ENCODE data around the gene ZWILCH.

The ZWILCH gene

DNA sequence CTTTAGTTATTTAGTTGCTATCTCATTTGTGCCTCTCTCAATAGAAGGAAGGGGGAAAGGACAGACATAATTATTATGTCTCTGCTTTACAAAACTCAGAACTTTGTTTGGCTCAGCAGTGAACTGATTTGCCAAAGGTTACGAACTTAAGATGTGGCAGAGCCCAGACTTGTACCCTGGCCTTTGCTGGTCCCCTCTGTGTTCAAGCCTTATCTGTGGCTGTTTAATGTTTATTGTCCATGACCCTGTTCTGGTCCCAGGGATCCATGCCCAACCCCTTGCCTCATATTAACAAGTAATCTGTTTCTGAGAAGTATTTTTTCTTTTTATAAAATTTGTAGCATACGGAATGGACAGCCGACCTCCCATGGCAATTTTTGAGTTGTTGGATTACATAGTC, 18.2 kb upstream of the ZWILCH start:
- peaks cover 47% of the 10 kb centered on the region for H3K36me3 ChIP-seq
- no peak overlapping the region for H3K27ac ChIP-seq
- TF ChIP-seq, protein P1, sequence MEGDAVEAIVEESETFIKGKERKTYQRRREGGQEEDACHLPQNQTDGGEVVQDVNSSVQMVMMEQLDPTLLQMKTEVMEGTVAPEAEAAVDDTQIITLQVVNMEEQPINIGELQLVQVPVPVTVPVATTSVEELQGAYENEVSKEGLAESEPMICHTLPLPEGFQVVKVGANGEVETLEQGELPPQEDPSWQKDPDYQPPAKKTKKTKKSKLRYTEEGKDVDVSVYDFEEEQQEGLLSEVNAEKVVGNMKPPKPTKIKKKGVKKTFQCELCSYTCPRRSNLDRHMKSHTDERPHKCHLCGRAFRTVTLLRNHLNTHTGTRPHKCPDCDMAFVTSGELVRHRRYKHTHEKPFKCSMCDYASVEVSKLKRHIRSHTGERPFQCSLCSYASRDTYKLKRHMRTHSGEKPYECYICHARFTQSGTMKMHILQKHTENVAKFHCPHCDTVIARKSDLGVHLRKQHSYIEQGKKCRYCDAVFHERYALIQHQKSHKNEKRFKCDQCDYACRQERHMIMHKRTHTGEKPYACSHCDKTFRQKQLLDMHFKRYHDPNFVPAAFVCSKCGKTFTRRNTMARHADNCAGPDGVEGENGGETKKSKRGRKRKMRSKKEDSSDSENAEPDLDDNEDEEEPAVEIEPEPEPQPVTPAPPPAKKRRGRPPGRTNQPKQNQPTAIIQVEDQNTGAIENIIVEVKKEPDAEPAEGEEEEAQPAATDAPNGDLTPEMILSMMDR (IDR thresholded peaks at IDR 0.05; ENCODE audit: low read depth, low read length) = no peak
- H3K4me3 ChIP-seq (ENCODE audit: low read depth, low read length) = no peak overlapping the region
- no peaks in the 10 kb centered on the region for H3K27me3 ChIP-seq (ENCODE audit: insufficient read depth, low read depth, severe bottlenecking)
- no peak for DNase-seq
- H3K9me3 ChIP-seq (ENCODE audit: severe bottlenecking) = no peaks in the 10 kb centered on the region

DNA sequence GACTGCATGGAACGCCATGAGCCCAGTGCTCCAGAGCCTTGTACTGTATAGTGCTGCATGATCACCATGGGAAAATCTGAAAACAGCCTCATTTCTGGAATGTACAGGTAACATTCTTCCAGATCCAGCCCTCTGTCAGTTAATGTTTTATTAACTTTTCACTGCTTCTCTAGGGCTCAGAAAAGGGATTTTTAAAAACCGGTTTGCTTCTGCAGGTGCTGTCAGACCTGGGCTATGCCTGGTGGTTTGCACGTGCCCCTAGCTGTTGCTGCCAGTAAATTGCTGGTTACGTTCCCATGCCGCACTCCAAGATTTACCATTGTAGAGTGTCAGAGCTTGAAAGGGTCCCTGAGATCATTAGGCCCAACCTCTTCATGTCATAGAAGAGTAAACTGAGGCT, 16.6 kb upstream of the ZWILCH start:
- DNase-seq = no peak
- Histone ChIP-seq H3K4me3 (ENCODE audit: low read depth, low read length) (no peak overlapping the region), H3K36me3 (peaks cover 48% of the 10 kb centered on the region), H3K9me3 (ENCODE audit: severe bottlenecking) (no peaks in the 10 kb centered on the region), H3K27ac (no peak overlapping the region), H3K27me3 (ENCODE audit: insufficient read depth, low read depth, severe bottlenecking) (no peaks in the 10 kb centered on the region)
- TF ChIP-seq, protein P1 (IDR thresholded peaks at IDR 0.05; ENCODE audit: low read depth, low read length) = no peak

DNA sequence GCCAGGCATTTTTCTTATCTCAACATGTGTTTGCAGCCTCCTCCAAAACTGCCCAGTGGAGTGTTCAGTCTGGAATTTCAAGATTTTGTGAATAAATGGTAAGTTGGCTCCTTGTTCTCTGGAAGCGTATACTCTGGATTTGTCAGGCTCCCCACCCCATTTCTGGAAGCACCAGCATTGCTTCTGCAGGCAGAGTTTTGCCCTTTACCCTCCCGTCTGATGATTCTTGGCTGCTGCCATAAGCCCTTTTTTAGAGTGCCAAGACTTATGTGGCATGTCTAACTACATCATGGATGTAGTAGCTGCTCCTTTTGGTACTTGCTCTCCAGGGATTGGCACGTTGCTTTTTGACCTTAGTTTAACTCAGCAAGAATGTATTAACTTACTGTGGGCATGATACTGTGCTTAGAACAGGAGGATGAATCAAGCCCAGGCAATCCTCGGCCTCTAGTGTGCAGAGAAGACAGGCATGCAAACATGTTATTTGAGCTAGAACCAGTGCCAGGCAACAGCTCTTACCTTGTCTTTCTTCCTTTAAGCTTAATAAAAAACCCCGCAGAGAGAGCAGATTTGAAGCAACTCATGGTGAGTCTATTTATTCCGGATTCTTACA, 15.8 kb upstream of the ZWILCH start:
- Histone ChIP-seq H3K9me3 (ENCODE audit: severe bottlenecking) (no peaks in the 10 kb centered on the region), H3K4me3 (ENCODE audit: low read depth, low read length) (no peak overlapping the region), H3K27me3 (ENCODE audit: insufficient read depth, low read depth, severe bottlenecking) (no peaks in the 10 kb centered on the region), H3K27ac (no peak overlapping the region), H3K36me3 (peaks cover 55% of the 10 kb centered on the region)
- TF ChIP-seq, protein P1 (IDR thresholded peaks at IDR 0.05; ENCODE audit: low read depth, low read length) = no peak
- no peak for DNase-seq

DNA sequence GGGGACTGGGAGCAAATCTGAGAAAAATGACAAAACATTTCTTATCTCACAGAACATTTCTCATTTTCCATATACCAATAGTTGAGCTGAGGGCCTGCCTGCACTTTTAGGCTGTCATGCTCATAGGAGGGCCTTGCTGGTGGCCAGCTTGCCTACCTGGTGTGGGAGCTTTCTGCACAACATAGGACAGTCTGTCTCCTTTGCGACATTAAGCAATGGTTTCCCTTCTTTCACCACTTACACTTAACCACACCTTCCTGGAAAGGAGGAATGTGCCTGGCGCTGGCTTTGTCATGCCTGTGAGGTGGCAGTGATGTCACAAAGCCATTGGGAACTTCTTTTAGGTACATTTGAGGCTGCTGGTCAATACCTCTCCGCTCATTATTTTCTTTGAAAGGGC, 13.3 kb upstream of the ZWILCH start:
- Histone ChIP-seq H3K27ac (no peak overlapping the region), H3K4me3 (ENCODE audit: low read depth, low read length) (no peak overlapping the region), H3K9me3 (ENCODE audit: severe bottlenecking) (no peaks in the 10 kb centered on the region), H3K27me3 (ENCODE audit: insufficient read depth, low read depth, severe bottlenecking) (no peaks in the 10 kb centered on the region), H3K36me3 (peaks cover 64% of the 10 kb centered on the region)
- TF ChIP-seq, protein P1 (IDR thresholded peaks at IDR 0.05; ENCODE audit: low read depth, low read length) = no peak
- no peak for DNase-seq

DNA sequence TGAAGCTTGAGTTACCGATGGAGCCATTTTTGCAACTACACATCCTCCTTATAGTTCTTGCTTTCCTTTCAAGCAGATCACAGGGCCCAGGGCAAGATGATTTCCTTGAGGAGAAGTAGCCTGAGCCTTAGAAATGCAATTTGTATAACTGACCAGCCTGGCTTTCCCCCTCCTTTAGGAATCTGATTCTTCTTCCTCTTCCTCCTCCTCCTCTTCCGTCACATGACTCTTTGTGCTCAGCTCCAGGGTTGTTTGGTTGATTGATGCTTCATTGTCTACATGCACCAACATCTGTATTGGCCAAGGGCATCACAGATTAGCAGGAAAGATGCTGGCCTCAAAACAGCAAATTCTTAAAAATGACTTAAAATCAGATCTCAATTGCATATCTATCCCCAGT, 10.9 kb upstream of the ZWILCH start:
- no peaks in the 10 kb centered on the region for H3K9me3 ChIP-seq (ENCODE audit: severe bottlenecking)
- H3K4me3 ChIP-seq (ENCODE audit: low read depth, low read length) = no peak overlapping the region
- H3K27me3 ChIP-seq (ENCODE audit: insufficient read depth, low read depth, severe bottlenecking) = no peaks in the 10 kb centered on the region
- H3K27ac ChIP-seq = no peak overlapping the region
- H3K36me3 ChIP-seq = peaks cover 66% of the 10 kb centered on the region
- DNase-seq = no peak
- TF ChIP-seq, protein P1 (IDR thresholded peaks at IDR 0.05; ENCODE audit: low read depth, low read length) = no peak

DNA sequence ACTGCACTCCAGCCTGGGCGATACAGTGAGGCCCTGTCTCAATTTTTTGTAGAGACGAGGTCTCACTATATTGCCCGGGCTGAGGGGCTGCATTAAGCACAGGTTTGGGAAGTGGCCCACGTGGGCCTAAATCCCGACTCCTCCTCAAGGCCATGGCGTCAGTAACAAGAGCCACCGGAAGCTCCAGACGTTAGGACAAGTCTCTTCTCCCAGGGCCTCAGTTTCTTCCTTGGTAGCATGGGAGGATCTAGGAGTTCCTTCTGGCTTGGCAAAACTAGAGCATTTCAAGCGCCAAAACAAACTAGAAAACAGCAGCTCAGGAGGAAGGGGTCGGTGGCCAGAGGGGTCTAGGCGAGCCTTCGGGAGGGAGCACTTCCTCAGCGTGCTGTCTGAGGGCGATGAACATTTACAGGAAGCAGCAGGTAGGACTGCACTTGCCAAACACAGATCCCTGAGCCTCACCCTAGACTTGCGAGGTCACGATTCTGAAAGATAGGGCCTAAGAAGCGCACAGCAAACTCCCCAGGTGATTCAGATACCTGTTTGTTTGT, 8.1 kb upstream of the ZWILCH start:
- H3K4me3 ChIP-seq (ENCODE audit: low read depth, low read length) = peak overlapping the region; percentile 77
- H3K27ac ChIP-seq = peak overlapping the region; percentile 82
- H3K9me3 ChIP-seq (ENCODE audit: severe bottlenecking) = no peaks in the 10 kb centered on the region
- DNase-seq = peak; percentile 12
- H3K36me3 ChIP-seq = peaks cover 79% of the 10 kb centered on the region
- TF ChIP-seq, protein P1 (IDR thresholded peaks at IDR 0.05; ENCODE audit: low read depth, low read length) = no peak
- no peaks in the 10 kb centered on the region for H3K27me3 ChIP-seq (ENCODE audit: insufficient read depth, low read depth, severe bottlenecking)

All from WERI-Rb-1 (cell line).